ENCODE data around the gene NAA80. TPM values are rescaled to one million over a fixed set of nuclear protein-coding genes. Genes with fewer than 3 reads are reported as not detected.

NAA80 gene
- total RNA-seq, 1 experiment from 2014 or later = 6.0 TPM

DNA sequence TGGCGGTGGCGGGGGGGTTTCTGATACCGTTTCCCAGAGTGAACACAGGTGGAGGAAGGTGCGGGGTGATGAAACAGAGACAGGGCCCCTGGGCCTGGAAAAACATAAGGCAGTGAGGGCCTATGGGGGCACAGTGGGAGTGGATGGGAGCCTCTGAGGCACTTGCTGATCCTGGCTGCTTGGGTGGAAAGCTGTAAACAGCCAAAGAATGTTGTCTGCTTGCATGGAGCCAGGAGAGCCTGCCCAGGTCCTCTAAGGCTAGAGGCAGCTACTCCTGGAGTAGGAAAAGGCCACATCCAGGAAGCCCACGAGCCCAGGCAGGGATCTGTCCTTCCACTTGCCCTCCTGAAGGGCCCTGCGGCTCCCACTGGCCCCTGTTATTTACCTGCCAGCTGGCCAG, 33.2 kb downstream of the NAA80 start:
- no peak overlapping the region for H3K4ac ChIP-seq (ENCODE audit: low read depth, low read length)
- H4K20me1 ChIP-seq (ENCODE audit: control insufficient read depth, insufficient read depth, insufficient read length) = no peaks in the 10 kb centered on the region
- H3K79me1 ChIP-seq (ENCODE audit: insufficient read depth, low read depth, low read length, poor library complexity, severe bottlenecking) = no peaks in the 10 kb centered on the region
- no peaks in the 10 kb centered on the region for H3K79me2 ChIP-seq (ENCODE audit: insufficient read depth, low read length)
- peaks cover 5% of the 10 kb centered on the region; the same call in 1 of the 2 replicates for H3K4me1 ChIP-seq (ENCODE audit: insufficient read depth, low read length)
- peak overlapping the region; percentile 36 for H4K91ac ChIP-seq (ENCODE audit: insufficient read length, low read depth, low read length)
- peaks cover 46 to 66% of the 10 kb centered on the region in 2 experiments for H3K4me1 Mint-ChIP-seq
- no peak overlapping the region for H2BK120ac ChIP-seq (ENCODE audit: low read depth, low read length, poor library complexity, severe bottlenecking)
- no peak overlapping the region for H2BK15ac ChIP-seq (ENCODE audit: low read depth, low read length)
- TF ChIP-seq, protein P1, sequence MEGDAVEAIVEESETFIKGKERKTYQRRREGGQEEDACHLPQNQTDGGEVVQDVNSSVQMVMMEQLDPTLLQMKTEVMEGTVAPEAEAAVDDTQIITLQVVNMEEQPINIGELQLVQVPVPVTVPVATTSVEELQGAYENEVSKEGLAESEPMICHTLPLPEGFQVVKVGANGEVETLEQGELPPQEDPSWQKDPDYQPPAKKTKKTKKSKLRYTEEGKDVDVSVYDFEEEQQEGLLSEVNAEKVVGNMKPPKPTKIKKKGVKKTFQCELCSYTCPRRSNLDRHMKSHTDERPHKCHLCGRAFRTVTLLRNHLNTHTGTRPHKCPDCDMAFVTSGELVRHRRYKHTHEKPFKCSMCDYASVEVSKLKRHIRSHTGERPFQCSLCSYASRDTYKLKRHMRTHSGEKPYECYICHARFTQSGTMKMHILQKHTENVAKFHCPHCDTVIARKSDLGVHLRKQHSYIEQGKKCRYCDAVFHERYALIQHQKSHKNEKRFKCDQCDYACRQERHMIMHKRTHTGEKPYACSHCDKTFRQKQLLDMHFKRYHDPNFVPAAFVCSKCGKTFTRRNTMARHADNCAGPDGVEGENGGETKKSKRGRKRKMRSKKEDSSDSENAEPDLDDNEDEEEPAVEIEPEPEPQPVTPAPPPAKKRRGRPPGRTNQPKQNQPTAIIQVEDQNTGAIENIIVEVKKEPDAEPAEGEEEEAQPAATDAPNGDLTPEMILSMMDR (conservative IDR thresholded peaks at IDR 0.05) = no peak
- no peaks in the 10 kb centered on the region for H3K9me3 Mint-ChIP-seq
- no peak overlapping the region for H2BK20ac ChIP-seq (ENCODE audit: low read depth, low read length, poor library complexity, severe bottlenecking)
- no peak overlapping the region for H3K18ac ChIP-seq (ENCODE audit: insufficient read length, low read depth, low read length)
- H3K9me3 ChIP-seq (ENCODE audit: control insufficient read depth, low read depth, low read length) = no peaks in the 10 kb centered on the region
- no peak overlapping the region for H2BK12ac ChIP-seq (ENCODE audit: insufficient read length, low read depth, low read length)
- H3K4me3 Mint-ChIP-seq = peak overlapping the region in 1 of 2 experiments; percentile 31; a peak in 1 of 5 replicates
- H3K27ac Mint-ChIP-seq = peak overlapping the region in 2 of 3 experiments; percentile 77 to 87; a peak in 3 of 7 replicates
- H4K5ac ChIP-seq (ENCODE audit: insufficient read length, low read depth, low read length) = no peak overlapping the region
- WGBS (ENCODE audit: extremely low coverage, insufficient read length, low lambda C conversion rate) = no CpG with 5 or more reads among the region's 6 CpGs
- no peak overlapping the region for H3T11ph ChIP-seq (ENCODE audit: low read length)
- no peaks in the 10 kb centered on the region for H3K36me3 Mint-ChIP-seq (ENCODE audit: insufficient read depth in 1 of 3, low read depth in 3 of 3)
- no peak overlapping the region for H2AFZ ChIP-seq (ENCODE audit: low read length)
- no peak overlapping the region for H2AK5ac ChIP-seq (ENCODE audit: insufficient read length, low read length)
- no peak overlapping the region for H3K9ac ChIP-seq (ENCODE audit: extremely low read depth, insufficient read length, low read length)
- no peak overlapping the region for H2BK5ac ChIP-seq (ENCODE audit: insufficient read length, low read length)
- no peak overlapping the region for H3K56ac ChIP-seq (ENCODE audit: insufficient read length, low read depth, low read length)
- no peak overlapping the region for H3K27ac ChIP-seq (ENCODE audit: insufficient read length, low read depth, low read length)
- no peaks in the 10 kb centered on the region for H3K23me2 ChIP-seq (ENCODE audit: insufficient read length, low read depth, low read length, poor library complexity, severe bottlenecking)
- H3K4me2 ChIP-seq (ENCODE audit: insufficient read depth, insufficient read length, low read length) = no peak overlapping the region
- peaks cover 5% of the 10 kb centered on the region; the same call in 1 of the 2 replicates for H3K27me3 Mint-ChIP-seq (ENCODE audit: low read depth)
- no peak overlapping the region for H3K23ac ChIP-seq (ENCODE audit: insufficient read length, low read depth, low read length)
- H3K14ac ChIP-seq (ENCODE audit: insufficient read depth, low read length) = no peak overlapping the region
- no peak overlapping the region for H4K8ac ChIP-seq (replicated peaks; ENCODE audit: insufficient read length, low read depth, low read length)
- no peaks in the 10 kb centered on the region for H3K27me3 ChIP-seq (ENCODE audit: insufficient read depth, low read length)
- DNase-seq = no peak

All from H9 (cell line).